ENCODE data around the gene FAM8A1. TPM values are rescaled to one million over a fixed set of nuclear protein-coding genes. Genes with fewer than 3 reads are reported as not detected.

FAM8A1 gene
- total and polyA plus RNA-seq, 2 of the 13 experiments (the other 11 are each of a cell fraction or from before 2014, with no cell fraction given), result 30.5 to 34.3 TPM

GRCh38 chr6:17593246-17593645 lies 6.9 kb upstream of the FAM8A1 start:
- CTCF ChIA-PET (ENCODE audit: low intra/inter-chr PET ratio, low total read pairs), result no interaction called here

GRCh38 chr6:17596085-17596484 lies 4.0 kb upstream of the FAM8A1 start:
- FAIRE-seq (no peak), ATAC-seq (no peak), DNase-seq (ENCODE audit: low spot score) (no peak)
- no peak overlapping the region for H3K4me3 ChIP-seq (replicated peaks in 1 of 3; ENCODE audit: insufficient read depth in 1 of 3, low read depth in 2 of 3, low read length in 3 of 3)
- no peak overlapping the region for H3K4me2 ChIP-seq (ENCODE audit: low read depth, low read length)
- CTCF ChIA-PET (ENCODE audit: low intra/inter-chr PET ratio, low total read pairs), result no interaction called here
- intact Hi-C loops (cut with micrococcal nuclease; ENCODE audit: unreplicated experiment) (no loop called here), in situ Hi-C loops (cut with HindIII; ENCODE audit: extremely low pct_ligation_motif_present, low pct_unique_long_range_greater_than_20kb) (no loop called here)
- POLR2A ChIA-PET, result no interaction called here
- H3K36me3 ChIP-seq (replicated peaks in 1 of 2; ENCODE audit: control insufficient read depth in 1 of 2, insufficient read depth in 2 of 2, low read length in 2 of 2), result no peaks in the 10 kb centered on the region
- H3K79me2 ChIP-seq (ENCODE audit: insufficient read depth, low read length), result peaks cover 4% of the 10 kb centered on the region
- H4K20me1 ChIP-seq (ENCODE audit: insufficient read depth, low read length), result no peaks in the 10 kb centered on the region
- no peak overlapping the region for H3K27ac ChIP-seq (ENCODE audit: extremely low read length, insufficient read depth, low read length)
- no peak overlapping the region for H3K9ac ChIP-seq (ENCODE audit: insufficient read depth, low read depth, low read length)
- H2AFZ ChIP-seq (ENCODE audit: low read length), result no peak overlapping the region
- BruUV-seq (replicated peaks), result no TSS peak
- WGBS (ENCODE audit: low lambda C conversion rate), result 88% methylated on average over 3 of the region's 3 CpGs
- no peaks in the 10 kb centered on the region; a peak in 1 of 5 replicates for H3K27me3 ChIP-seq (ENCODE audit: control insufficient read depth in 1 of 2, insufficient read depth in 2 of 2, low read length in 2 of 2)
- no peaks in the 10 kb centered on the region for H3K9me3 ChIP-seq (ENCODE audit: low read length)
- peaks cover 8% of the 10 kb centered on the region for H3K4me1 ChIP-seq (ENCODE audit: insufficient read depth, low read length)
- TF ChIP-seq, protein P1, sequence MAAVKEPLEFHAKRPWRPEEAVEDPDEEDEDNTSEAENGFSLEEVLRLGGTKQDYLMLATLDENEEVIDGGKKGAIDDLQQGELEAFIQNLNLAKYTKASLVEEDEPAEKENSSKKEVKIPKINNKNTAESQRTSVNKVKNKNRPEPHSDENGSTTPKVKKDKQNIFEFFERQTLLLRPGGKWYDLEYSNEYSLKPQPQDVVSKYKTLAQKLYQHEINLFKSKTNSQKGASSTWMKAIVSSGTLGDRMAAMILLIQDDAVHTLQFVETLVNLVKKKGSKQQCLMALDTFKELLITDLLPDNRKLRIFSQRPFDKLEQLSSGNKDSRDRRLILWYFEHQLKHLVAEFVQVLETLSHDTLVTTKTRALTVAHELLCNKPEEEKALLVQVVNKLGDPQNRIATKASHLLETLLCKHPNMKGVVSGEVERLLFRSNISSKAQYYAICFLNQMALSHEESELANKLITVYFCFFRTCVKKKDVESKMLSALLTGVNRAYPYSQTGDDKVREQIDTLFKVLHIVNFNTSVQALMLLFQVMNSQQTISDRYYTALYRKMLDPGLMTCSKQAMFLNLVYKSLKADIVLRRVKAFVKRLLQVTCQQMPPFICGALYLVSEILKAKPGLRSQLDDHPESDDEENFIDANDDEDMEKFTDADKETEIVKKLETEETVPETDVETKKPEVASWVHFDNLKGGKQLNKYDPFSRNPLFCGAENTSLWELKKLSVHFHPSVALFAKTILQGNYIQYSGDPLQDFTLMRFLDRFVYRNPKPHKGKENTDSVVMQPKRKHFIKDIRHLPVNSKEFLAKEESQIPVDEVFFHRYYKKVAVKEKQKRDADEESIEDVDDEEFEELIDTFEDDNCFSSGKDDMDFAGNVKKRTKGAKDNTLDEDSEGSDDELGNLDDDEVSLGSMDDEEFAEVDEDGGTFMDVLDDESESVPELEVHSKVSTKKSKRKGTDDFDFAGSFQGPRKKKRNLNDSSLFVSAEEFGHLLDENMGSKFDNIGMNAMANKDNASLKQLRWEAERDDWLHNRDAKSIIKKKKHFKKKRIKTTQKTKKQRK (IDR thresholded peaks at IDR 0.05; ENCODE audit: low read length), result no peak
- peak; percentile 85 for TF ChIP-seq CEBPB (IDR thresholded peaks at IDR 0.05; ENCODE audit: borderline replicate concordance, low read depth, low read length)
- TF ChIP-seq RFX3 (CRISPR knock-in tag; IDR thresholded peaks at IDR 0.05), result no peak
- TF ChIP-seq ZFP62 (CRISPR knock-in tag; IDR thresholded peaks at IDR 0.05), result no peak
- no peak for TF ChIP-seq SUZ12 (IDR thresholded peaks at IDR 0.05; ENCODE audit: low read depth, low read length)
- no peak for TF ChIP-seq SMYD3 (CRISPR knock-in tag; IDR thresholded peaks at IDR 0.05)
- TF ChIP-seq CBX1 (IDR thresholded peaks at IDR 0.05; ENCODE audit: low read depth), result no peak
- peak; percentile 17; the same call in 1 of the 2 replicates for TF ChIP-seq CEBPG (CRISPR knock-in tag; IDR thresholded peaks at IDR 0.05)
- TF ChIP-seq ZSCAN20 (CRISPR knock-in tag; IDR thresholded peaks at IDR 0.05; ENCODE audit: borderline replicate concordance), result no peak
- no peak for TF ChIP-seq ZBTB14 (CRISPR knock-in tag; IDR thresholded peaks at IDR 0.05)
- no peak for TF ChIP-seq ZNF83 (CRISPR knock-in tag; IDR thresholded peaks at IDR 0.05; ENCODE audit: borderline replicate concordance)

More at GRCh38 chr6:17593246-17593645, 6.9 kb upstream of the FAM8A1 start:
- H3K27ac ChIP-seq (ENCODE audit: extremely low read length, insufficient read depth, low read length), result no peak overlapping the region
- peaks cover 15% of the 10 kb centered on the region for H3K4me1 ChIP-seq (ENCODE audit: insufficient read depth, low read length)
- no peak for FAIRE-seq
- no peak overlapping the region for H3K4me3 ChIP-seq (replicated peaks in 1 of 3; ENCODE audit: insufficient read depth in 1 of 3, low read depth in 2 of 3, low read length in 3 of 3)
- no peak for TF ChIP-seq ZNF724P (CRISPR knock-in tag; IDR thresholded peaks at IDR 0.05; ENCODE audit: borderline replicate concordance)
- no peak for TF ChIP-seq ZNF20 (CRISPR knock-in tag; IDR thresholded peaks at IDR 0.05)
- no peak for TF ChIP-seq MBNL3 (CRISPR knock-in tag; conservative IDR thresholded peaks at IDR 0.05)
- TF ChIP-seq ZEB1 (IDR thresholded peaks at IDR 0.05; ENCODE audit: insufficient replicate concordance, low read depth), result no peak
- TF ChIP-seq, protein P2, sequence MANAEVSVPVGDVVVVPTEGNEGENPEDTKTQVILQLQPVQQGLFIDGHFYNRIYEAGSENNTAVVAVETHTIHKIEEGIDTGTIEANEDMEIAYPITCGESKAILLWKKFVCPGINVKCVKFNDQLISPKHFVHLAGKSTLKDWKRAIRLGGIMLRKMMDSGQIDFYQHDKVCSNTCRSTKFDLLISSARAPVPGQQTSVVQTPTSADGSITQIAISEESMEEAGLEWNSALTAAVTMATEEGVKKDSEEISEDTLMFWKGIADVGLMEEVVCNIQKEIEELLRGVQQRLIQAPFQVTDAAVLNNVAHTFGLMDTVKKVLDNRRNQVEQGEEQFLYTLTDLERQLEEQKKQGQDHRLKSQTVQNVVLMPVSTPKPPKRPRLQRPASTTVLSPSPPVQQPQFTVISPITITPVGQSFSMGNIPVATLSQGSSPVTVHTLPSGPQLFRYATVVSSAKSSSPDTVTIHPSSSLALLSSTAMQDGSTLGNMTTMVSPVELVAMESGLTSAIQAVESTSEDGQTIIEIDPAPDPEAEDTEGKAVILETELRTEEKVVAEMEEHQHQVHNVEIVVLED (CRISPR knock-in tag; IDR thresholded peaks at IDR 0.05; ENCODE audit: borderline replicate concordance), result no peak
- no peak overlapping the region for H3K9ac ChIP-seq (ENCODE audit: insufficient read depth, low read depth, low read length)
- no peaks in the 10 kb centered on the region for H4K20me1 ChIP-seq (ENCODE audit: insufficient read depth, low read length)
- ATAC-seq, result no peak
- BruUV-seq (replicated peaks), result no TSS peak
- no peak for DNase-seq (ENCODE audit: low spot score)
- intact Hi-C loops (cut with micrococcal nuclease; ENCODE audit: unreplicated experiment), result no loop called here
- H3K27me3 ChIP-seq (ENCODE audit: control insufficient read depth in 1 of 2, insufficient read depth in 2 of 2, low read length in 2 of 2), result no peaks in the 10 kb centered on the region
- H3K4me2 ChIP-seq (ENCODE audit: low read depth, low read length), result no peak overlapping the region
- POLR2A ChIA-PET, result no interaction called here
- no peaks in the 10 kb centered on the region for H3K79me2 ChIP-seq (ENCODE audit: insufficient read depth, low read length)
- in situ Hi-C loops (cut with HindIII; ENCODE audit: extremely low pct_ligation_motif_present, low pct_unique_long_range_greater_than_20kb), result no loop called here
- no peak overlapping the region for H2AFZ ChIP-seq (ENCODE audit: low read length)
- H3K9me3 ChIP-seq (ENCODE audit: low read length), result no peaks in the 10 kb centered on the region
- H3K36me3 ChIP-seq (replicated peaks in 1 of 2; ENCODE audit: control insufficient read depth in 1 of 2, insufficient read depth in 2 of 2, low read length in 2 of 2), result no peaks in the 10 kb centered on the region
